Urinary bladder (tissue), 4 donors: ENCODE results near the gene ATP8B4. TPM values are rescaled to one million over a fixed set of nuclear protein-coding genes. Genes with fewer than 3 reads are reported as not detected.

ENCODE experiments used
- DNase-seq: peaks from one replicate; pipeline ENCODE4 v3.0.0-alpha.2; 2015; ENCODE audit errors: extremely low spot score
- H3K27ac ChIP-seq: one replicate; pipeline ENCODE4 v1.5.1; 2013; ENCODE audit warnings: low read depth, mild to moderate bottlenecking, moderate library complexity
- H3K36me3 ChIP-seq: one replicate; pipeline ENCODE4 v1.6.1; 2013; ENCODE audit warnings: mild to moderate bottlenecking, moderate library complexity; ENCODE audit not compliant: insufficient read depth
- H3K4me1 ChIP-seq: one replicate; pipeline ENCODE4 v1.6.1; 2013; ENCODE audit warnings: mild to moderate bottlenecking, moderate library complexity; ENCODE audit not compliant: insufficient read depth
- H3K4me3 ChIP-seq: one replicate; pipeline ENCODE4 v1.5.1; 2013; ENCODE audit warnings: low read depth, low read length
- WGBS: extraction: QIAGEN DNeasy Blood & Tissue Kit; methylation state at CpG from one replicate; pipeline ENCODE4 v1.1.7; 2013; 5-methylcytosine and 5-hydroxymethylcytosine counted together
- polyA plus RNA-seq: library from polyadenylated mRNA; stranded (reverse); fragments of 200-250 nt; gene quantifications from one replicate; pipeline ENCODE4 v1.2.3, GENCODE V29; 2013
- total RNA-seq: library from RNA; depleted of rRNA; stranded (reverse); fragments of >200 nt; gene quantifications from one replicate; pipeline ENCODE4 v1.2.3, GENCODE V29; 2014
- donor health status: healthy with polysubstance abuse.
- donor health status: healthy.

The ATP8B4 gene
- total and polyA plus RNA-seq, 2 donors: 6.6 to 24.3 TPM

DNA sequence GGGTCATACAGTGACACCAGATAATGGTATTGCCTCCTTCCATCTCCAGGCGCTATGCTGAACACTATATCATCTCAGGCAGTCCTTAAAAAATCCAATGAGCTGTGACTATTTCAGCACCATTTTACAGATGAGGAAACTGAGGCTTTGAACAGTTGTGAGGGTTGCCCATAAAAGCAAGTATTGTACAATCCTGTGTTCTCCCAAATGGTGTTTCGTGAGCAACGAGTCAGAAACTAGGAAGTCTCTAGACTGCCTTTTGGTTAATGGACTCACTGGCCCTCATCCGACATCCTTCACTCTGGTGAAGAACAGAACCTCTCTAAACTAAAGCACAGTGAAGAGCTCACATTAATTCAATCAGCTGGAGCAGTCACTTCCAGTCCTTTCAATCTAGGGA is 61.8 kb downstream of the ATP8B4 start:
- no peak for DNase-seq
- H3K36me3 ChIP-seq: no peaks in the 10 kb centered on the region
- no peak overlapping the region for H3K27ac ChIP-seq
- H3K4me1 ChIP-seq: no peaks in the 10 kb centered on the region
- 96% methylated on average over 4 of the region's 4 CpGs for WGBS
- H3K4me3 ChIP-seq: no peak overlapping the region

DNA sequence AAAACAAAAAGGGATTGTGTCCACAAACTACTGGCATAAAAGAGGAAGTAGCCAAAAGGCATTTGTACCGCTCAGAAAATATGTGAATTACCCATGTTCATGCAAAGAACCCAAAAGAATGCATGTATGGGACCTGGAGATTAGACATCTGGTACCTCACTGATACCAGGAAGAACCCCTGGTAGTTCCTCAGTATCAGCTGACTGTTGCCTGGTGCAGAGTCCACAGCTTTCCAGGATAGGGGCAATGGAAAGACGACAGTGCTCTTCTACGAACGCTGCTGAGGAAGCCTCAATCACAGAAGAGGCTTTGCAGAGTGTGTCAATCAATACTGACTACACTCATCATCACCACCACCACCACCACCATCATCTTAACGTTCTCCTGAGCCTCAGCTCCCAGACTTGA is 63.3 kb downstream of the ATP8B4 start:
- H3K27ac ChIP-seq: no peak overlapping the region
- H3K36me3 ChIP-seq: no peaks in the 10 kb centered on the region
- no peaks in the 10 kb centered on the region for H3K4me1 ChIP-seq
- WGBS: 75% methylated on average over 5 of the region's 5 CpGs
- H3K4me3 ChIP-seq: no peak overlapping the region
- no peak for DNase-seq

DNA sequence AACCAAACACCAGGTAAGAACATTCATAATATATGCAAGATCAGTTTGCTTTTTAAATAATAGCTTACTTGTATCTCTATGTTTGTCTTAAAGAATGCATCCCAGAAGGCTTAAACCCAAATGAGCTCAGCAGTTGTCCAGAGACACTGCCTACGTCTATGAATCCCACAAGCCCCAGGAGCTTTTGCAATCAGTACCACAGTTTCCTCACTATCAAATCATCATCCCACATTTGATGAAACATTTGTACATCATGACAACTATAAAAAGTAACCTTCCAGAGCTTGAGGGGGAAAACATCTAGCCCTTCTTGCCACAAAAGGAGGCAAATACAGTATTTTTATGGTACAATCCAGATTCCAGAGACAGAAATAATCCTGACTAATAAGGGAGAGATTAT is 63.7 kb downstream of the ATP8B4 start:
- no peaks in the 10 kb centered on the region for H3K36me3 ChIP-seq
- H3K4me1 ChIP-seq: no peaks in the 10 kb centered on the region
- WGBS: 19% methylated on average over 1 of the region's 1 CpG
- DNase-seq: no peak
- no peak overlapping the region for H3K4me3 ChIP-seq
- no peak overlapping the region for H3K27ac ChIP-seq

- DNase-seq: no peak
- no peak overlapping the region for H3K4me3 ChIP-seq
- no peaks in the 10 kb centered on the region for H3K4me1 ChIP-seq
- WGBS: 55% methylated on average over 3 of the region's 3 CpGs
- no peak overlapping the region for H3K27ac ChIP-seq
- no peaks in the 10 kb centered on the region for H3K36me3 ChIP-seq
Measured at GRCh38 chr15:50053055-50053856, 65.8 kb downstream of the ATP8B4 start.

DNA sequence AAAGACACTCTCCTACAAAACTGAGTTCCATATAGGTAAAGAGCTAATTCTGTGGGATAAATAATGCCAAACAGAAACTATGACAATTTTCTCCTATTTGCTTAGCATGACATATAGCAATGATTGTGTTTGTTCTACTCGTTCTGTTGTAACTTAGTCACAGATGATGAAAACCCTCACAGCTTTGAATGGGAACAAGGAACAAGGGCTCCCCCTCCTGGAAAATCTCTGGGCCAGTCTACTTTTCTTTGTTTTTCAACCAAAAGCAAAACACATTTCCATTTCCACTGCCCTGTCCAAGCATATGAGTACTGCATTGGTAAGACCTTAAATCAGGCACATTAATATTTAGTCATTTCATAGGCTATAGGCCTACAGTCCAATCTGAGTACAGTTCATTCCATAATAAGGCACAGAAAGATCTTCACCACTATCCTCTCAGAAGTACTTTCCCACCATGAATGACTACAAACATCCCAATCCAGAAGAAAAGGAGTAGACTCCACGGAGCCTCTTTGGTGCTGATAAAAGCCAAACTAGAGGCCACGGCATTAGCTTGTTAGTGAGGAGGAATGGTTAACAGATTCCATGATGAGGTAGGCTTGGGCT is 67.1 kb downstream of the ATP8B4 start:
- Histone ChIP-seq H3K4me1 (no peaks in the 10 kb centered on the region), H3K4me3 (no peak overlapping the region), H3K36me3 (no peaks in the 10 kb centered on the region), H3K27ac (no peak overlapping the region)
- 44% methylated on average over 3 of the region's 3 CpGs for WGBS
- DNase-seq: peak; percentile 66

DNA sequence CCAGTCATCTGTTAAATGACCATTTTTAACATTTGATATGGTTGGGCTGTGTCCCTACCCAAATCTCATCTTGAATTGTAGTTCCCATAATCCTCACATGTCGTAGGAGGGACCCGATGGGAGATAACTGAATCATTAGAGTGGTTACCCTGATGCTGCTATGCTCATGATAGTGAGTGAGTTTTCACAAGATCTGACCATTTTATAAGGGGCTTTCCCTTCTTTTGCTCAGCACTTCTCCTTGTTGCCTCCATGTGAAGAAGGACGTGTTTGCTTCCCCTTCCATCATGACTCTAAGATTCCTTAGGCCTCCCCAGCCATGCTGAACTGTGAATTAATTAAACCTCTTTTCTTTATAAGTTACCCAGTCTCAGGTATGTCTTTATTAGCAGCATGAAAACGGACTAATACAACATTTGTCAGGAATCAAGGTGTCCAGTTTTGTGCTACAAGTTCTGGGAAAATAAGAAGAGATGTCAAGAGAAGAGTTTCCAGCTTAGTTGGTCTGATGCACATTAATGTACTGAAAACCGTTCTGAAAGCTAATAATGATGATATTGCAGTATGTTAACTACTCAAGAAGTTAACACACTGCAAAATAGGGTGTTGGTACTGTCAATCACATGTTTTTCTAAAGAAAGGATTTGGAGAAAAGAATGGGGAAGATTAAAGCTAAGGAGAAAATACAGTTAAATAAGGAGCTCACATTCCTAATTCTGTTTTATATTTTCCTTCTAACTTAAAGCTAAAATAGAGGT is 67.9 kb downstream of the ATP8B4 start:
- Histone ChIP-seq H3K4me1 (no peaks in the 10 kb centered on the region), H3K4me3 (no peak overlapping the region), H3K27ac (no peak overlapping the region), H3K36me3 (no peaks in the 10 kb centered on the region)
- DNase-seq: no peak
- 81% methylated on average over 5 of the region's 5 CpGs for WGBS

DNA sequence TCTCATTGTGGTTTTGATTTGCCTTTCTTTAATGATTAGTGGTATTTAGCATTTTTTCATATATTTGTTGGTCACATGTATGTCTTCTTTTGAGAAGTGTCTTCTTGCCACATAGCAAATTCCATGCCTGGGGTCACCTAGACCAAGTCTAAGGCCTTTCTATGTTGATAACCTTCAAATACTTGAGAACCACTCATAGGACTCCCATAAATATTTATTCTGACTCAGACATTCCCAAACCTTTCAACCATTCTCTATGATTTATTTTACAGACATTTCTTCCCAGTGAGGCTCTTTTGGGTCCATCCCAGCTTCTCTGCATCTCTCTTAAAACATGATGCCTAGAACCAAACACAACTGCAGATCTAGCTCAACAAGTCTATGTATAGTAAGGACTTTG is 69.2 kb downstream of the ATP8B4 start:
- no peak for DNase-seq
- Histone ChIP-seq H3K4me1 (no peaks in the 10 kb centered on the region), H3K36me3 (no peaks in the 10 kb centered on the region), H3K4me3 (no peak overlapping the region), H3K27ac (no peak overlapping the region)

DNA sequence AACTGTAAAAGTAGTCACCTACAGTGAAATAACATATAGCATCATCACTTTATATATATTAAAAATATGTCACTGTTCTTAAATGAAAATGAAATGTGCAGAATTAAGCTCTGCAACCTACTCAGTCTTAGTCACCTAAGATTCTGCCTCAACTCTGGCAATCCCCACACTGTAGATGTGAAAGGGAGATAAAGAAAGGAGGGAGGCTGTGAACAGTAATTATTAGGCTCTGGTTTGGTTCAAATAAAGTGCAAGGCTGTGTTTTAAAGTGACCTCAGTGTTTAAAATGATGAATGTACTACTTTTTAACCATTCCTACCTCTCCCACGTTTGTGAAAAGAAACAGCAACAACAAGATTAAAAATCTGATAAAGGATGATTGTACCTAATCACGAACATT is 72.2 kb downstream of the ATP8B4 start:
- WGBS: 54% methylated on average over 2 of the region's 2 CpGs
- Histone ChIP-seq H3K4me1 (no peaks in the 10 kb centered on the region), H3K36me3 (no peaks in the 10 kb centered on the region), H3K4me3 (no peak overlapping the region), H3K27ac (no peak overlapping the region)
- no peak for DNase-seq

- no peak overlapping the region for H3K27ac ChIP-seq
- H3K36me3 ChIP-seq: no peaks in the 10 kb centered on the region
- no peak overlapping the region for H3K4me3 ChIP-seq
- no peak for DNase-seq
- WGBS: 86% methylated on average over 1 of the region's 1 CpG
- H3K4me1 ChIP-seq: no peaks in the 10 kb centered on the region
Measured at GRCh38 chr15:50046159-50046558, 72.9 kb downstream of the ATP8B4 start.

GRCh38 chr15:50044904-50045303 is 74.1 kb downstream of the ATP8B4 start:
- Histone ChIP-seq H3K27ac (no peak overlapping the region), H3K4me1 (no peaks in the 10 kb centered on the region), H3K4me3 (no peak overlapping the region), H3K36me3 (no peaks in the 10 kb centered on the region)
- no peak for DNase-seq
- 27% methylated on average over 2 of the region's 2 CpGs for WGBS

DNA sequence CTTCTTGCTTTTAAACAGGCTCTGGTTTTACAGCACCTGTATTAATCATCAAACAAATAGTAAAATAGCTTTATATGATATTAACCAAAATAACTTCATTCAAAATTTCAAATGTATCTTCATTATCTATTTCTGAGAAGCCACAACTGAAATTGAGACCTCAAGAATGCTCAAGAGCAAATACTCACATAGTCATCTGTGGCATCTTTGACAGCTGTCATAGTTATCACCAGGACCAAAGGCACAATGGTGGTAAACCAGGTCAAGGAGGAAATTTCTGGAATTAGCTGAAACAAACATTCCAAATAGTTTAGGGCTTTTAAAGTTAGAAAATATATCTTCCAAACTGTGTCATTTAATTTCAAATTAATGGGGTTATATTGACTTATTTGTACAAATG is 74.6 kb downstream of the ATP8B4 start:
- Histone ChIP-seq H3K4me3 (no peak overlapping the region), H3K4me1 (no peaks in the 10 kb centered on the region), H3K27ac (no peak overlapping the region), H3K36me3 (no peaks in the 10 kb centered on the region)
- DNase-seq: no peak

DNA sequence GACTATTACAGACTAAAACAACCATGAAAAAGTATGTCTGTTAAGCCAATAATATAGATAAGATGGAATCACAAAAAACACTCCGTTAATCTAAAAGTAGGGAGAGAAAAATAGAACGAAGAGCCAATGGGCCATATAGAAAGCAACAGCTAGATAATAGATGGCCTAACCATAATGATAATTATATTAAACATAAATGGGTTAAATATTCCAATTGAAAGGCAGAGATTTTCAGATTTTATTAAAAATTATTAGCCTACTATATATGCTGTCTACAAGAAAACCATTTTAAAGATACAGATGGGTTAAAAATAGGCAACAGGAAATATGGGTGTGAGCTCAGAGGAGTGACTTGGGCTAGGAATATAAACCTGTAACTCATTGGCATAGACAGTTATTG is 76.3 kb downstream of the ATP8B4 start:
- Histone ChIP-seq H3K36me3 (no peaks in the 10 kb centered on the region), H3K27ac (no peak overlapping the region), H3K4me1 (no peaks in the 10 kb centered on the region), H3K4me3 (no peak overlapping the region)
- WGBS: 98% methylated on average over 2 of the region's 2 CpGs
- no peak for DNase-seq

- no peak overlapping the region for H3K4me3 ChIP-seq
- H3K27ac ChIP-seq: no peak overlapping the region
- no peaks in the 10 kb centered on the region for H3K36me3 ChIP-seq
- no peak for DNase-seq
- H3K4me1 ChIP-seq: no peaks in the 10 kb centered on the region
Measured at GRCh38 chr15:50030456-50030855, 88.6 kb downstream of the ATP8B4 start.

DNA sequence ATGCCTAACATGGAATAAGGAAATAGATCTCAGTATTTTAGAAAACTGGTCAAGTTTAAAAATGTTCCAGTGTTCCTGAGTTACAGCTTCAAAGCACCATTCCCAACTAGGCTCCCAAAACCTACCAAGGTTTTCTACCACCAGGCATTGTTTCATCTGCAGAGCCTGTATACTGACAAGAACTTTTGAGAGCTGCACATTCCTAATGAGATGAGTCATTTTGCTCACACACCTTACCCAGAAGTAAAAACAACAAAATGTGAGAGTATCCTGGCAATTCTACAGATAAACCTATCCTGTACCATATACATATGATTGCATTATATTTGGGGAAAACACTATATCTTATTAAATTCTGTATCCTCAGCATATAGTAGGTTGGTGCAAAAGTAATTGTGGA is 90.7 kb downstream of the ATP8B4 start:
- no peaks in the 10 kb centered on the region for H3K4me1 ChIP-seq
- no peaks in the 10 kb centered on the region for H3K36me3 ChIP-seq
- no peak for DNase-seq
- no peak overlapping the region for H3K27ac ChIP-seq
- no peak overlapping the region for H3K4me3 ChIP-seq
